Measurements from ENCODE around the gene EVX2. TPM values are rescaled to one million over a fixed set of nuclear protein-coding genes. Genes with fewer than 3 reads are reported as not detected.

Gene EVX2
- total RNA-seq, 4 donors from 2014 or later: 0.28 TPM; not detected in 3

GRCh38 chr2:176081376-176081836, 2.4 kb downstream of the EVX2 start:
- peaks cover 0 to 11% of the 10 kb centered on the region in 2 donors for H3K4me1 ChIP-seq
- no peak overlapping the region for H3K27ac ChIP-seq
- H3K36me3 ChIP-seq: no peaks in the 10 kb centered on the region
- H3K27me3 ChIP-seq: peaks cover 88 to 91% of the 10 kb centered on the region in 2 donors
- no peak for TF ChIP-seq CTCF (IDR thresholded peaks at IDR 0.05)
- no peak for TF ChIP-seq POLR2A (IDR thresholded peaks at IDR 0.05)
- DNase-seq: no peak
- no peak overlapping the region for H3K4me3 ChIP-seq
- intact Hi-C loops (cut with DNase I; ENCODE audit: low total_unique reads): loop anchor here (10.0 kb wide), 1 partner anchor 397 kb away; no protein-coding TSS in a partner anchor
- no peaks in the 10 kb centered on the region for H3K9me3 ChIP-seq

- H3K4me3 ChIP-seq: no peak overlapping the region
- no peaks in the 10 kb centered on the region for H3K9me3 ChIP-seq
These were observed 3.0 kb downstream of the EVX2 start for GRCh38 chr2:176080540-176081375.

GRCh38 chr2:176079831-176080539, 3.8 kb downstream of the EVX2 start:
- DNase-seq: no peak
- H3K4me3 ChIP-seq: no peak overlapping the region
- intact Hi-C loops (cut with DNase I; ENCODE audit: low total_unique reads): loop anchor here (10.0 kb wide), 1 partner anchor 395 kb away; no protein-coding TSS in a partner anchor
- TF ChIP-seq CTCF (IDR thresholded peaks at IDR 0.05): peak in 1 of 4 experiments; percentile 31
- TF ChIP-seq POLR2A (IDR thresholded peaks at IDR 0.05): no peak
- peaks cover 78 to 93% of the 10 kb centered on the region in 2 donors for H3K27me3 ChIP-seq
- no peaks in the 10 kb centered on the region for H3K36me3 ChIP-seq
- peaks cover 0 to 11% of the 10 kb centered on the region in 2 donors for H3K4me1 ChIP-seq
- H3K9me3 ChIP-seq: no peaks in the 10 kb centered on the region
- no peak overlapping the region for H3K27ac ChIP-seq

More at GRCh38 chr2:176080540-176081375, 3.0 kb downstream of the EVX2 start:
- no peak for DNase-seq
- no peak overlapping the region for H3K27ac ChIP-seq
- intact Hi-C loops (cut with DNase I; ENCODE audit: low total_unique reads): loop anchor here (10.0 kb wide), 1 partner anchor 396 kb away; no protein-coding TSS in a partner anchor
- TF ChIP-seq CTCF (IDR thresholded peaks at IDR 0.05): no peak
- no peak for TF ChIP-seq POLR2A (IDR thresholded peaks at IDR 0.05)
- peaks cover 0 to 11% of the 10 kb centered on the region in 2 donors for H3K4me1 ChIP-seq
- peaks cover 86 to 92% of the 10 kb centered on the region in 2 donors for H3K27me3 ChIP-seq
- H3K36me3 ChIP-seq: no peaks in the 10 kb centered on the region

- Histone ChIP-seq H3K9me3 (no peaks in the 10 kb centered on the region), H3K27me3 (peaks cover 76 to 91% of the 10 kb centered on the region in 2 donors), H3K36me3 (no peaks in the 10 kb centered on the region), H3K27ac (no peak overlapping the region), H3K4me1 (peaks cover 0 to 11% of the 10 kb centered on the region in 2 donors), H3K4me3 (no peak overlapping the region)
- TF ChIP-seq CTCF (IDR thresholded peaks at IDR 0.05) (no peak), POLR2A (IDR thresholded peaks at IDR 0.05) (no peak)
- intact Hi-C loops (cut with DNase I; ENCODE audit: low total_unique reads): no loop called here
- no peak for DNase-seq
These were observed 4.4 kb downstream of the EVX2 start for GRCh38 chr2:176079285-176079830.

Measured in uterus (tissue), 4 donors.